ENCODE results near the gene TMPRSS9. TPM values are rescaled to one million over a fixed set of nuclear protein-coding genes. Genes with fewer than 3 reads are reported as not detected.
"Not testable (repeated sequence)": the region's sequence is repeated elsewhere in the genome, so short reads cannot be mapped to it uniquely, and the experiment has no call there.

Gene TMPRSS9
- total and polyA plus RNA-seq, 2 experiments from 2014 or later, result 0.28 TPM; not detected in 1

- no peaks in the 10 kb centered on the region for H4K20me1 ChIP-seq (ENCODE audit: insufficient read depth)
- no peak overlapping the region for H3K9ac ChIP-seq
- H3F3A ChIP-seq (ENCODE audit: insufficient read depth), result no peaks in the 10 kb centered on the region; the same call in 1 of the 2 replicates
- no peak overlapping the region for H2AFZ ChIP-seq
- no peak overlapping the region for H3K27ac ChIP-seq
- no peaks in the 10 kb centered on the region for H3K9me3 ChIP-seq (ENCODE audit: low read depth)
- H3K4me1 ChIP-seq (ENCODE audit: insufficient read depth), result peaks cover 12% of the 10 kb centered on the region
- H3K9me2 ChIP-seq (ENCODE audit: insufficient read depth), result no peaks in the 10 kb centered on the region
- no peaks in the 10 kb centered on the region for H3K79me2 ChIP-seq (ENCODE audit: insufficient read depth)
- 68 to 72% methylated on average over 12 of the region's 12 CpGs for WGBS, 2 experiments (ENCODE audit: low coverage in 1 of 2, low lambda C conversion rate in 2 of 2, missing lambda C conversion rate in 2 of 2)
- no peak overlapping the region for H3K4me3 ChIP-seq
- no peak overlapping the region for H3K4me2 ChIP-seq (ENCODE audit: unreplicated experiment)
- TF ChIP-seq EZH2 (IDR thresholded peaks at IDR 0.05; ENCODE audit: insufficient read depth, poor library complexity, severe bottlenecking) (no peak), EZH2phosphoT487 (IDR thresholded peaks at IDR 0.05; ENCODE audit: insufficient read depth, low read depth) (no peak)
- no peaks in the 10 kb centered on the region for H3K27me3 ChIP-seq (replicated peaks; ENCODE audit: insufficient read depth)
- no peaks in the 10 kb centered on the region for H3K36me3 ChIP-seq (ENCODE audit: low read depth)
- in situ Hi-C loops (cut with MboI), result no loop called here
- peak; percentile 33 for DNase-seq
Observed at GRCh38 chr19:2468596-2468995, 108.5 kb downstream of the TMPRSS9 start.

GRCh38 chr19:2469102-2469914 lies 109.2 kb downstream of the TMPRSS9 start:
- no peaks in the 10 kb centered on the region for H3K36me3 ChIP-seq (ENCODE audit: low read depth)
- H3K4me1 ChIP-seq (ENCODE audit: insufficient read depth), result peaks cover 12% of the 10 kb centered on the region
- no peak overlapping the region for H3K4me3 ChIP-seq
- no peaks in the 10 kb centered on the region for H3K9me2 ChIP-seq (ENCODE audit: insufficient read depth)
- H3F3A ChIP-seq (ENCODE audit: insufficient read depth), result no peaks in the 10 kb centered on the region
- H3K27me3 ChIP-seq (replicated peaks; ENCODE audit: insufficient read depth), result no peaks in the 10 kb centered on the region
- H3K79me2 ChIP-seq (ENCODE audit: insufficient read depth), result no peaks in the 10 kb centered on the region
- no peaks in the 10 kb centered on the region for H4K20me1 ChIP-seq (ENCODE audit: insufficient read depth)
- H3K4me2 ChIP-seq (ENCODE audit: unreplicated experiment), result peak overlapping the region; percentile 35
- DNase-seq, result peak; percentile 83
- in situ Hi-C loops (cut with MboI), result no loop called here
- TF ChIP-seq EZH2 (IDR thresholded peaks at IDR 0.05; ENCODE audit: insufficient read depth, poor library complexity, severe bottlenecking) (no peak), EZH2phosphoT487 (IDR thresholded peaks at IDR 0.05; ENCODE audit: insufficient read depth, low read depth) (no peak)
- 23 to 30% methylated on average over 23 of the region's 23 CpGs for WGBS, 2 experiments (ENCODE audit: low coverage in 1 of 2, low lambda C conversion rate in 2 of 2, missing lambda C conversion rate in 2 of 2)
- H3K9ac ChIP-seq, result no peak overlapping the region
- H3K9me3 ChIP-seq (ENCODE audit: low read depth), result no peaks in the 10 kb centered on the region
- H2AFZ ChIP-seq, result peak overlapping the region; percentile 38; the same call in 1 of the 2 replicates
- no peak overlapping the region for H3K27ac ChIP-seq

- not testable (repeated sequence) for H4K20me1 ChIP-seq (ENCODE audit: insufficient read depth); H3K27me3 ChIP-seq (replicated peaks; ENCODE audit: insufficient read depth); H2AFZ ChIP-seq; H3K9me2 ChIP-seq (ENCODE audit: insufficient read depth); H3F3A ChIP-seq (ENCODE audit: insufficient read depth); H3K9ac ChIP-seq; H3K27ac ChIP-seq; H3K79me2 ChIP-seq (ENCODE audit: insufficient read depth); H3K4me3 ChIP-seq; DNase-seq; H3K9me3 ChIP-seq (ENCODE audit: low read depth); H3K36me3 ChIP-seq (ENCODE audit: low read depth)
- 77 to 82% methylated on average over 8 of the region's 8 CpGs for WGBS, 2 experiments (ENCODE audit: low coverage in 1 of 2, low lambda C conversion rate in 2 of 2, missing lambda C conversion rate in 2 of 2)
- Histone ChIP-seq H3K4me1 (ENCODE audit: insufficient read depth) (peaks cover 12% of the 10 kb centered on the region), H3K4me2 (ENCODE audit: unreplicated experiment) (peak overlapping the region; percentile 35)
- in situ Hi-C loops (cut with MboI), result loop anchor here (5.0 kb wide), 1 partner anchor 142 kb away; no protein-coding TSS in a partner anchor
Observed at GRCh38 chr19:2469915-2470200, 109.8 kb downstream of the TMPRSS9 start.

- peaks cover 32% of the 10 kb centered on the region for H3K79me2 ChIP-seq (ENCODE audit: insufficient read depth)
- in situ Hi-C loops (cut with MboI), result loop anchor here (5.0 kb wide), 1 partner anchor 138 kb away; no protein-coding TSS in a partner anchor
- H2AFZ ChIP-seq, result no peak overlapping the region
- H4K20me1 ChIP-seq (ENCODE audit: insufficient read depth), result no peaks in the 10 kb centered on the region
- DNase-seq, result peak; percentile 97
- H3K9ac ChIP-seq, result peak overlapping the region; percentile 98
- TF ChIP-seq EZH2phosphoT487 (IDR thresholded peaks at IDR 0.05; ENCODE audit: insufficient read depth, low read depth) (no peak), EZH2 (IDR thresholded peaks at IDR 0.05; ENCODE audit: insufficient read depth, poor library complexity, severe bottlenecking) (no peak)
- no peaks in the 10 kb centered on the region for H3K9me2 ChIP-seq (ENCODE audit: insufficient read depth)
- H3K36me3 ChIP-seq (ENCODE audit: low read depth), result peaks cover 11% of the 10 kb centered on the region
- H3K27ac ChIP-seq, result peak overlapping the region; percentile 93
- 9 to 11% methylated on average over 56 to 59 of the region's 60 CpGs for WGBS, 2 experiments (ENCODE audit: low coverage in 1 of 2, low lambda C conversion rate in 2 of 2, missing lambda C conversion rate in 2 of 2)
- no peaks in the 10 kb centered on the region for H3K27me3 ChIP-seq (replicated peaks; ENCODE audit: insufficient read depth)
- H3K9me3 ChIP-seq (ENCODE audit: low read depth), result no peaks in the 10 kb centered on the region
- H3K4me2 ChIP-seq (ENCODE audit: unreplicated experiment), result peak overlapping the region; percentile 84
- H3K4me3 ChIP-seq, result peak overlapping the region; percentile 100
- peaks cover 20% of the 10 kb centered on the region for H3F3A ChIP-seq (ENCODE audit: insufficient read depth)
- peaks cover 5% of the 10 kb centered on the region for H3K4me1 ChIP-seq (ENCODE audit: insufficient read depth)
Observed at GRCh38 chr19:2474232-2475017, 114.4 kb downstream of the TMPRSS9 start.

Data from GM23248 (cell line).